Breast epithelium (tissue), 4 donors: ENCODE results near the gene DNASE1L3. TPM values are rescaled to one million over a fixed set of nuclear protein-coding genes. Genes with fewer than 3 reads are reported as not detected.
"Not testable (repeated sequence)": the region's sequence is repeated elsewhere in the genome, so short reads cannot be mapped to it uniquely, and the experiment has no call there.

Source experiments
- DNase-seq, 2 donors: peaks; one replicate each; pipeline ENCODE4 v3.0.0-alpha.2; 2019; ENCODE audit warnings: low spot score in 2 of 2
- H3K27ac ChIP-seq, 2 donors: fragments of 200-600 bp; sonication (generic) in 1 of 2; one replicate each; pipeline ENCODE4 v1.5.1; 2016 to 2019; ENCODE audit warnings: mild to moderate bottlenecking in 1 of 2
- H3K27me3 ChIP-seq, 2 donors: fragments of 200-600 bp; sonication (generic) in 1 of 2; one replicate each; pipeline versions ENCODE4 v1.5.1 to v1.6.0; 2017 to 2019; ENCODE audit warnings: control low read depth in 1 of 2, mild to moderate bottlenecking in 1 of 2
- H3K36me3 ChIP-seq: fragments of 200-600 bp; one replicate; pipeline ENCODE4 v1.5.1; 2019
- H3K4me1 ChIP-seq, 2 donors: fragments of 200-600 bp; sonication (generic); one replicate each; pipeline ENCODE4 v1.5.1; 2016 to 2019; ENCODE audit warnings: control low read depth in 1 of 2
- H3K4me3 ChIP-seq, 3 donors: fragments of 200-600 bp; sonication (generic); 1 replicate in 2 of 3; 2 replicates in 1 of 3; pipeline ENCODE4 v1.5.1; 2016 to 2019; ENCODE audit warnings: mild to moderate bottlenecking in 3 of 3, moderate library complexity in 2 of 3
- H3K9me3 ChIP-seq, 2 donors: fragments of 200-600 bp; sonication (generic) in 1 of 2; one replicate each; pipeline ENCODE4 v1.5.1; 2016 to 2019; ENCODE audit warnings: control low read depth in 1 of 2
- POLR2A ChIP-seq: fragments of 450-650 bp; IDR thresholded peaks from one replicate; pipeline ENCODE4 v1.6.1; 2016; ENCODE audit warnings: antibody characterized with exemption, mild to moderate bottlenecking, moderate library complexity
- POLR2AphosphoS5 ChIP-seq, 3 donors: sonication (generic); formaldehyde crosslinking; IDR thresholded peaks; one replicate each; pipeline ENCODE4 v1.6.1; 2017; ENCODE audit warnings: antibody characterized with exemption in 3 of 3
- intact Hi-C: fragments of 100-400 bp; cut with DNase I; formaldehyde crosslinking; loops from one replicate; pipeline ENCODE4 v1.15.1; 2023; ENCODE audit warnings: low total_unique reads
- total RNA-seq, 3 donors: library from RNA; depleted of rRNA; stranded (reverse); fragments of >200 nt; gene quantifications; one replicate each; pipeline ENCODE4 v1.1.0, GENCODE V29; 2016
- TF ChIP-seq, protein P1 (sequence below), 3 donors: fragments of 450-650 bp; IDR thresholded peaks; one replicate each; pipeline ENCODE4 v1.5.1; 2016 to 2017; ENCODE audit warnings: antibody characterized with exemption in 3 of 3, mild to moderate bottlenecking in 3 of 3, moderate library complexity in 3 of 3

DNASE1L3 gene
- total RNA-seq, 3 donors from 2014 or later = 0.44 to 9.2 (median 5.6) TPM

DNA sequence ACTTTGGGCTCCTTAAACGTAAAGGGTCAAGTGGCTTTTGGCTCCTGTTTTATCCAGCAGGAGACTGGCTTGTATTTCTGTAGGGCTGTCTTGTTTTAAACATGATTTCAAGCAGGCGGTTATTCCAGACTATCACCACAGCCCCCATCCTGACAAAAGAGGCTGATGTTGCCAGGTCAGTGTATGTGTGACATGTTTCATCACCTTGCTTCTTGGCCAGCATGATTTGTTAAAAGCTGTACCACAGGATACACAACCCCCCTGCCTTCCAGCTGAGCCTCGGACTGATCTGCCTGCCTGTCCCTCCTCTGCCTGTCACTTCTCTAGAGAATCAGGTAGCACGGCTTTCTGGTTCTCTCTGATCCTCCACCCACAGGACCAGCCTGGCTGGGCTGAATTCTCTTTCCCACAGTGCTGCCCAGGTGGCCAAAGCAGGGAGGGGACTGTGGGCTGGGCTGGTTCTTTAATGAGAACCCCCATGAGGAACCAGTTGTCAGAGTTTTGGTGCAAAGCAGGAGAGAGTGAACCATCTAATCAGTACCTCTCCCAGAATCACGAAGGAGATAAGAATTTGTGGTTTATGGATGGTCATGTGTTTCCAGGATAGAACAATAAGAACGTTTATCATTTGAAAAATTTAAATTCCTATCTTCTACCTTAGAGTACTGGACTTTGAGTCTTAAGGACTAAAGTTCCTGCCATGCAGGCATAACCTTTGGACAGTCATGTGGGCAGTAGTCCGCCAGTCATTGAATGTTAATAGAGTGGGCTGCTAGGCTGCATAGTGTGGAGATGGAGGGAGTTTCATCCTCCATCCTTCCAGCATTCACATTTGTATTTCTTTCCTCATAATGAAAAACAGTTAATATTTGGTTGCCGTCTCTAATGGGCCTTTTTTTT is 35.6 kb upstream of the DNASE1L3 start:
- no peak overlapping the region for H3K27ac ChIP-seq
- TF ChIP-seq POLR2AphosphoS5 (IDR thresholded peaks at IDR 0.05) = no peak
- TF ChIP-seq, protein P1, sequence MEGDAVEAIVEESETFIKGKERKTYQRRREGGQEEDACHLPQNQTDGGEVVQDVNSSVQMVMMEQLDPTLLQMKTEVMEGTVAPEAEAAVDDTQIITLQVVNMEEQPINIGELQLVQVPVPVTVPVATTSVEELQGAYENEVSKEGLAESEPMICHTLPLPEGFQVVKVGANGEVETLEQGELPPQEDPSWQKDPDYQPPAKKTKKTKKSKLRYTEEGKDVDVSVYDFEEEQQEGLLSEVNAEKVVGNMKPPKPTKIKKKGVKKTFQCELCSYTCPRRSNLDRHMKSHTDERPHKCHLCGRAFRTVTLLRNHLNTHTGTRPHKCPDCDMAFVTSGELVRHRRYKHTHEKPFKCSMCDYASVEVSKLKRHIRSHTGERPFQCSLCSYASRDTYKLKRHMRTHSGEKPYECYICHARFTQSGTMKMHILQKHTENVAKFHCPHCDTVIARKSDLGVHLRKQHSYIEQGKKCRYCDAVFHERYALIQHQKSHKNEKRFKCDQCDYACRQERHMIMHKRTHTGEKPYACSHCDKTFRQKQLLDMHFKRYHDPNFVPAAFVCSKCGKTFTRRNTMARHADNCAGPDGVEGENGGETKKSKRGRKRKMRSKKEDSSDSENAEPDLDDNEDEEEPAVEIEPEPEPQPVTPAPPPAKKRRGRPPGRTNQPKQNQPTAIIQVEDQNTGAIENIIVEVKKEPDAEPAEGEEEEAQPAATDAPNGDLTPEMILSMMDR (IDR thresholded peaks at IDR 0.05) = no peak
- TF ChIP-seq POLR2A = no peak
- no peaks in the 10 kb centered on the region for H3K9me3 ChIP-seq
- DNase-seq = no peak
- H3K4me3 ChIP-seq = no peak overlapping the region
- no peaks in the 10 kb centered on the region for H3K27me3 ChIP-seq
- H3K4me1 ChIP-seq = no peaks in the 10 kb centered on the region
- intact Hi-C loops = no loop called here
- H3K36me3 ChIP-seq = no peaks in the 10 kb centered on the region

DNA sequence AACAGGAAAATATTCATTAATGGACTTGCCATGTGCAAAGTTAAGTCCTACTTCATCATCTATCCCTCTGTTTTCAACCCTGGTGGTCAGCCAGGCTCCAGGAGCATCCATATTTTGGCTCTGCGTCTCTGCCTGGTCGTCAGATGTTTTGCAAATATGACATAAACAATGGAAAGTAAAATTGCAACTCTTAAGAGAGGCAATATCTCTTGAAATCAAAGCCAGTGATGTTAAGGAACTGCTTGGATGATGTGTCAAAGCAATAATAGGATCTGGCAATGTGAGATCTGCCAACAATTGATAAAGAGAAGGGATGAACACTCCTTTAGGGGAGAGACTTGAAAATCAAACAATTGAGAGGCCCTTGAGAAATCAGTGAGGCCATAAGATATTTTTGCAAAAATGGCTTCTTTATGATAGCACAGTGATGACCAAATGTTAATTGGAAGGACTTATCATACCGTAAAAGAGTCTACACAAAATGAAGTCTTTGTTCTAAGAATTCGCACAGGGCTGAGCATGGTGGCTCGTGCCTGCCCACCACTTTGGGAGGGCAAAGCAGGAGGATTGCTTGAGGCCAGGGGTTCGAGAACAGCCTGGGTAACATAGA is 33.3 kb upstream of the DNASE1L3 start:
- Histone ChIP-seq H3K36me3 (no peaks in the 10 kb centered on the region), H3K9me3 (no peaks in the 10 kb centered on the region), H3K4me1 (no peaks in the 10 kb centered on the region), H3K27me3 (no peaks in the 10 kb centered on the region), H3K27ac (no peak overlapping the region), H3K4me3 (no peak overlapping the region)
- no peak for DNase-seq
- TF ChIP-seq, protein P1 (IDR thresholded peaks at IDR 0.05) = no peak
- TF ChIP-seq POLR2AphosphoS5 (IDR thresholded peaks at IDR 0.05) = no peak
- TF ChIP-seq POLR2A = no peak
- intact Hi-C loops = no loop called here

DNA sequence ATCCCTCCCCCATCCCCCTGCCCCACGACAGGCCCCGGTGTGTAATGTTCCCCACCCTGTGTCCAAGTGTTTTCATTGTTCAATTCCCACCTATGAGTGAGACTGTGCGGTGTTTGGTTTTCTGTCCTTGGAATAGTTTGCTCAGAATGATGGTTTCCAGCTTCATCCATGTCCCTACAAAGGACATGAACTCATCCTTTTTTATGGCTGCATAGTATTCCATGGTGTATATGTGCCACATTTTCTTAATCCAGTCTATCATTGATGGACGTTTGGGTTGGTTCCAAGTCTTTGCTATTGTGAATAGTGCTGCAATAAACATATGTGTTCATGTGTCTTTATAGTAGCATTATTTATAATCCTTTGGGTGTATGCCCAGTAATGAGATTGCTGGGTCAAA is 32.1 kb upstream of the DNASE1L3 start:
- intact Hi-C loops, DNase-seq, H3K9me3 ChIP-seq, H3K36me3 ChIP-seq, H3K27ac ChIP-seq, H3K4me3 ChIP-seq, H3K4me1 ChIP-seq, H3K27me3 ChIP-seq: not testable (repeated sequence)

DNA sequence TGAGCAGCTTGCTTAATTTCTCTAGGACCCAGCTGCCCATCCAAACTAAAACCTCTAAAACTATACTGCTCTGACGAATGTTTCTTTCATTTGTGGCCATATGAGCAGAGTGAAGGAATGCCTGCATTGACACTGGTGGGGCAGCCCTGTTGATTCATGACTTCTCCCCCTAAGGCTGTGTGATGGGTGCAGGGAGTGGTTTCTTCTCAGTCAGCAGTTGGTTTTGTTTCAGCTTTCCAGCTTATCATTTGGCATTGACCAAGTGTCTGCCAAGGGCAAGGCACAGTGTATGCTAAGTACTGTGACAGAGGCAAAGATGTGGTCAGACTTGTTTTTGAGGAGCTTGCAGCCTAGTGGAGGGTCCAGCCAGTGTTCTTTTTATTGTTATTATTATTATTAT is 31.6 kb upstream of the DNASE1L3 start:
- no peak for DNase-seq
- Histone ChIP-seq H3K4me1 (peaks cover 0 to 4% of the 10 kb centered on the region in 2 donors), H3K27ac (no peak overlapping the region), H3K36me3 (no peaks in the 10 kb centered on the region), H3K4me3 (no peak overlapping the region), H3K27me3 (no peaks in the 10 kb centered on the region), H3K9me3 (no peaks in the 10 kb centered on the region)
- intact Hi-C loops = no loop called here
- no peak for TF ChIP-seq POLR2AphosphoS5 (IDR thresholded peaks at IDR 0.05)
- TF ChIP-seq POLR2A = no peak
- TF ChIP-seq, protein P1 (IDR thresholded peaks at IDR 0.05) = no peak

DNA sequence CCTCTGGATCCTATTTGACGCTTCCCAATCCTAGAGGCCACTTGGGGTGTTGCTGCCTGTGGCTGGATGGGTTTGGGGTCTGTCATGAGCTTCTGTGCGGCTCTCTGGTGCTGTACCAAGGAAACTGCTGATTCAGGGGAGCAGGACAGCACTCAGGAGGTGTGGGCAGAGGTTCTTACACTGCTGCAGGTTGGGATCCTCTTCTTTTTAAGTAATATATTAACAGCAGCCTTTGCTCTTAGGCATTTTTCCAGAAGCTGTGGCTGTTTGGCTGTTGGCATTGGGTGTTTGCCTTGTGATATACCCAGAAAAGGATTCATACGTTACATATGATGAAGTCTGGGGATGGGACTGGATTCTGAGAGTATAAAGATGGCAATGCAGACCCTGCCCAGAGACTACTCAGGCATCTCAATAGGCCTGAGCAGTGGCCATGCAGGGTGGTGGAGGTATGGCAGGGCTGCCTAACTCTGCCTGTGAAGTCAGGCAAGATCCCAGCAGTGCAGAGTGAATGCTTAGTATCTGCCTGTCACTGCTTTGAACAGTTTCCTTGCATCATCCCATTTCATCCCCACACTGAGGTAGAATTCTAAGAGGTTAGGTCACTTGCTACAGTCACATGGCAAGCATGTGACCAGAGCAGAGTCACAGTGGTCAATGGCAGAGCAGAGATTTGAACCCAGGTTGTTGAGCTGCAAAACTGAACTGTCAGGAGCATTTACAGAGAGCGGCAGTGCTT is 30.7 kb upstream of the DNASE1L3 start:
- no peaks in the 10 kb centered on the region for H3K27me3 ChIP-seq

More for the DNA sequence above, 30.7 kb upstream of the DNASE1L3 start:
- intact Hi-C loops = no loop called here
- Histone ChIP-seq H3K9me3 (no peaks in the 10 kb centered on the region), H3K27ac (no peak overlapping the region), H3K4me1 (peaks cover 0 to 4% of the 10 kb centered on the region in 2 donors), H3K4me3 (no peak overlapping the region), H3K36me3 (no peaks in the 10 kb centered on the region)
- DNase-seq = no peak
- TF ChIP-seq, protein P1 (IDR thresholded peaks at IDR 0.05) = no peak
- TF ChIP-seq POLR2A (no peak), POLR2AphosphoS5 (IDR thresholded peaks at IDR 0.05) (no peak)
